Measurements from ENCODE around the gene CARNS1.
A peak's percentile ranks its signal among the peaks of the same experiment; 100 is the strongest.
"Not testable (repeated sequence)": the region's sequence is repeated elsewhere in the genome, so short reads cannot be mapped to it uniquely, and the experiment has no call there.

CARNS1 gene

DNA sequence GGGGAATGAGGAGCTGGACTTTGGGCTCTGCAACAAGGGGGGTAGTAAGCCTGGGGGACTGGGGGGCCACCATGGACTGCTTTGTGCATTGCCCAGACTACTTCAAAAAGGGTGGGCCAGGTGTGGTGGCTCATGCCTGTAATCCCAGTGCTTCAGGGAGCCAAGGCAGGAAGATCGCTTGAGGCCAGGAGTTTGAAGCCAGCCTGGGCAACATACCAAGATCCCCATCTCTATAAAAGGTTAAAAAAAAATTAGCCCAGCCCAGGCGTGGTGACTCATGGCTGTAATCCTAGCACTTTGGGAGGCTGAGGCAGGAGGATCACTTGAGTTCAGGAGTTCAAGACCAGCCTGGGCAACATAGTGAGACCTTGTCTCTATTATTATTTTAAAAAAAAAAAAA, 50.1 kb downstream of the CARNS1 start:
- not testable (repeated sequence) for DNase-seq (ENCODE audit: low read depth)

- DNase-seq (ENCODE audit: low read depth) = no peak
These were observed 50.9 kb downstream of the CARNS1 start for GRCh38 chr11:67466367-67466766.

- no peak for DNase-seq (ENCODE audit: low read depth)
These were observed 51.7 kb downstream of the CARNS1 start for GRCh38 chr11:67466962-67467771.

- DNase-seq (ENCODE audit: low read depth) = no peak
These were observed 52.6 kb downstream of the CARNS1 start for GRCh38 chr11:67468056-67468455.

GRCh38 chr11:67468456-67468758, 52.9 kb downstream of the CARNS1 start:
- no peak for DNase-seq (ENCODE audit: low read depth)

- peak; percentile 87 for DNase-seq (ENCODE audit: low read depth)
These were observed 53.5 kb downstream of the CARNS1 start, which contains the start of gene TMEM134 for GRCh38 chr11:67468759-67469507. TMEM134 (minus strand) TSS chr11:67469251; CDS start chr11:67469192, 59 bp downstream.

DNA sequence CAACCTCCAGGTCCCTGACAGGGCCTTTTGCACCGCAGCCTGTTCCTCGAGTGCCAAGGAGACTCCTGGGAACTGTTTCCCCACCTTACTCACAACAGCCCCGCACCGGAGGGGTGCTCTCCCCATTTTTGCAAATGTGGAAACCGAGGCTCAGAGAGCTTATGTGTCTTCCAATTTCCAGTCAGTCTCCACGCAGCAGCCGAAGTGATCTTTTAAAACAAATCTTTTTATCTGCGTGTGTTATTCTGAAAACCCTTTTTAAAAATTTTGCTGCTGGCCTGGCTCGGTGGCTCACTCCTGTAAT, 54.0 kb downstream of the CARNS1 start:
- DNase-seq (ENCODE audit: low read depth) = no peak

- no peak for DNase-seq (ENCODE audit: low read depth)
These were observed 55.0 kb downstream of the CARNS1 start for GRCh38 chr11:67470337-67471002.

- no peak for DNase-seq (ENCODE audit: low read depth)
These were observed 57.4 kb downstream of the CARNS1 start for GRCh38 chr11:67472882-67473281.

Measured in stimulated activated CD4-positive, alpha-beta T cell treated with anti-CD3 and anti-CD28 coated beads, Interleukin-2, amount 100 ng/mL, for 4 hours (primary cell).